GM19324 (cell line): Measurements from ENCODE around the gene MAP3K3.
"Not testable (repeated sequence)": the region's sequence is repeated elsewhere in the genome, so short reads cannot be mapped to it uniquely, and the experiment has no call there.

Experiments used
- ATAC-seq: cut with Tn5 transposase; IDR thresholded peaks from one replicate; pipeline ENCODE4 v1.9.1; 2021; ENCODE audit warnings: mild to moderate bottlenecking, moderate library complexity; ENCODE audit not compliant: unreplicated experiment, low FRiP score

The MAP3K3 gene

DNA sequence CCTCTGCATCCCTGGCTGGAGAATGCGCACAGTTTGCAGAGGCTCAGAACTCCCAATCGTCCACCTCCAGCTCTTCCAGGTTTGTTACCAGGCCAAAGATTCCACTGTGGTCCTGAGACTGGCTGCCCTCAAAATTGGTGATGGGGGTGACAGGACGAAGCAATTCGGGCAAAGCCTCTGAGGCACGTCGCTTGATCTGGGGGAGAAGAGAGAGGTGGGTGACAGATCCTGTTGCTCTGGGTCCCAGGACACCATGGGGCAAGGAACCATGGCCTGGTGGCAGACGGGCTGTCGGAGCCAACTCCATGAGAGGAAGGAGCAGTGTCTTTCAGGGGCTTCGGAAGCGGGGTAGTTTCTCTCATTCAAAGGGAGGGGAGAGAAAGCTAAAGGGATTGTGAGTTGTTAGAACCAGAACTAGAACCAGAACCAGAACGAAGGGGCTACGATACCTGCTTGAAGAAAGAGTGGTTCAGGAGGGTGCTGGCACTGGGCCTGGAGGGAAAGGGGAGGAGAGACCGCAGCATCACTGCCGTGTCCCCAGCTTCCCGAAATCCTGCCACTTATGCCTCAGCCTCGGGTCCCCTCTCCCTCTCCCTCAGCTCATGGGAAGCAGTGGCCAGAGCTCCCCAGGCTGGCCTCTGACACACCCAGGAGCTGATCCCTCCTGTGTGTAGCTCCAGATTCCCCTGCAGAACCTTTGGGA, 81.5 kb downstream of the MAP3K3 start:
- ATAC-seq = no peak

DNA sequence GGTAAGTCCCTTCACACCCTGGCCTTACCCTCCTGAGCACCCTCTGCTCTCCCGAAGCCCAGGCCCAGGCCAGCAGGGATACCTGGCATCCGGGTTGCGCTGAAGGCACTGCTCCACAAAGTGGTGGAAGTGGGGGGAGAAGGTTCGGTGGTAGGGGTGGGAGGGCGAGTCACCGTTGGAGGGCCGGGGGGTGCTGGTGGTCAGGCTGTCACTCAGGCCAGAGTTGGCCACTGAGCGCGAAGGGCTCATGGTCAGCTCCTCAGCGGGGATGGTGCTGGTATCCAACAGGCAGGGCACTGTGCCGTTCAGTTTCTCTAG, 82.0 kb downstream of the MAP3K3 start:
- ATAC-seq = no peak

DNA sequence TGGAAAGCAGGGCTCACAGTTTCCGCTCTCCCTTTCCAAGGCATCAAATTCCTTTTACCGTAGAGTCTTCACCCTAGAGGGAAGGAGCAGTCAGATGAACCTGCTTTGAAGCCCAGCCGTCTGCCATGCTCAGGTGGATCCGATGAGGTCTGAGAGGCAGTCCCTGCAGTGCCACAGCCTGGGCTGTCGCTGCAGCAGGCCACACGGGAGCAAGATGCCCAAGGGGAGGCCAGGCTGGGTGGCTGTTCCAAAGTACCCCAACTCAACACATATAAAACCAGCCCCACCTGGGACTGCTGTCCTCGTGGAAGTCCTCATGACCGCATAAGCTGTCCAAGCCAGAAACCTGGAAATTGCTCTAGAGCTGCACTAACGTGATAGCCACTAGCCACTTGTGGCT, 82.6 kb downstream of the MAP3K3 start:
- no peak for ATAC-seq

DNA sequence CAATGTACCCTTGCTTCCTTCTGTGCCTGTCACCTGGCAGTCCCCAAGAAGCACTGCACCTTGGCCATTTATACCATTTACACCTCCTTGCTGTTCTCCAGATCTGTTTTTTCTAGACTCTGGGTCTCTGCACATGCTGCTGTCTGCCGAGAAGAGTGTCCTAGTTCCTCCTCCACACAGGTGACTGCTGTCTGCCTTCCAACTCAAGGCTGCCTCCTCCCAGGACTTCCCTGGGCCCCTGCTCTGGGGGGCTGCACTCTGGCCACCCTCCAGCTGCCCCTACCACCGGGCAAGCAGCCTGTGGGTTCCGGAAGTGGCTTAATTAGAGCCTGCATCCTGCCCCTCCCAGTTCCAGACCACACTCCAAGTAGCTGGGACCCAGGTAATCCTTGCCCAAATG, 83.4 kb downstream of the MAP3K3 start:
- ATAC-seq = no peak

DNA sequence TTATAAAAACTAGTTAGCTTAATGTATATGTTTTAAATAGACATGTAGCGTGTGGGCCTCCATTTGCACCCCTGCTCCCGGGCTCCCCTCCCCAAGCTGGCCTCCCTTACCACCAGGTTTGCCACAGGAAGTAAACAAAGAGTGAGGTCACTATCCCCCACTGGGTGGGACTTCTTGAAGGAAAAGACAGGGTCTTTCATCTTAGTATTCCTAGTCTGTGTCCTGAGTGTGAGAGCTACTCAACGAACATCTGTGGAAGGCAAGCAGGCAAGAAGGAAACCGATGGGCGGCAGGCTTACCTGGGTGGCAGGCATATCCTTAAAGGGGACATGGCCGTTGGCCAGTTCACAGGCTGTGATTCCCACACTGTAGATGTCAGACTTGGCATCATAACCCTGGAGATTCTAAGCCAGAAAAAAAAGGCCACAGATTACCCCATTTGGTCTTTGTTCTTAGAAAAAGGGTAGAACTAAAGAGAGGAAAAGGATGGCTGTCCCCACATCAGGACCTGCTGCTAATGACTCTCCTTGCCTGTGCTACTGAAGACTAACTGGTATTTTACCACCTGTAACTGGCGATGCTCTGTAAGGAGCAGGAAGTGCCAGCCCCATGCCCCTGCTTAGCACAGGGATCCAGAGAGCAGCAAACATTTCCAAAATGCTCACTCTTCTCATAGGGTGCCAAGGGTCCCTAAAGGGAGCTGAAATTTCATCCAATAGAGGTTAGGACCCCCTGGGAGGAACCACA, 84.3 kb downstream of the MAP3K3 start:
- ATAC-seq = no peak

DNA sequence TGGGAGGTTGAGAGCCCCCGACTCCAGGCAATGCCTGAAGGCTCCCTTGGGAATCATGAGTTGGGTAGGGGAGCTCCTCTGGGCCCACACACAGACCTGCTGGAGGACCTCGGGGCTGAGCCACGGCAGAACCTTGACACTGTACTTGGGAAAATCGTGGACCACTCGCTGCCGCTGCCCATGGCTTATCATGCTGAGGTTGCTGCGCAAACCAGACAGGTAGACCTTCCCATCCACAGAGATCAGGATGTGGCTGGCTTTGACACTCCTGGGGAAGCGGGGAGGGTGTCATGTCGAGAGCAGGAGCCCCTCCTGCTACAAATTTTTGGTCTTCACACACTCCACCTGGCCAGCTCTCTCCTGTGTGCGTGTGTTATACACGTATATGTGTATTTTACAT, 84.9 kb downstream of the MAP3K3 start:
- ATAC-seq = no peak

DNA sequence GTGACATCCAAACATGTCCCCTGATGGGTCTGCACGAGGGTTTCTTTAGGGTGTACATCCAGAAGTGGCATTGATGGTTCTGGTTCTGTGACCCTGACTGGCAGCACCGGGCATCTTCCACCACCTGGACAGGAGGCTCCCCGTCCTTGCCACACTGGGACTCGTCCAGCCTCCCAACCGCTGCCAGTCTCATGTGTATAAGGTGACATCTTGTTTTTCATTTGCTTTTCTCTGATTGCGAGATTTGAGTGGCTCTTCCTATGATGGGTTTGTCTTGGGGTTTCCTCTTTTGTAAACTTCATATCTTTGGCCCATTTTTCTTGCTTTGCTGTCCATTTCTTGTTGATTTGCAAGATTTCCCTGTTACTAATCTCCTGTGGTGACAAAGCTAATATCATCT, 86.9 kb downstream of the MAP3K3 start:
- ATAC-seq = no peak

DNA sequence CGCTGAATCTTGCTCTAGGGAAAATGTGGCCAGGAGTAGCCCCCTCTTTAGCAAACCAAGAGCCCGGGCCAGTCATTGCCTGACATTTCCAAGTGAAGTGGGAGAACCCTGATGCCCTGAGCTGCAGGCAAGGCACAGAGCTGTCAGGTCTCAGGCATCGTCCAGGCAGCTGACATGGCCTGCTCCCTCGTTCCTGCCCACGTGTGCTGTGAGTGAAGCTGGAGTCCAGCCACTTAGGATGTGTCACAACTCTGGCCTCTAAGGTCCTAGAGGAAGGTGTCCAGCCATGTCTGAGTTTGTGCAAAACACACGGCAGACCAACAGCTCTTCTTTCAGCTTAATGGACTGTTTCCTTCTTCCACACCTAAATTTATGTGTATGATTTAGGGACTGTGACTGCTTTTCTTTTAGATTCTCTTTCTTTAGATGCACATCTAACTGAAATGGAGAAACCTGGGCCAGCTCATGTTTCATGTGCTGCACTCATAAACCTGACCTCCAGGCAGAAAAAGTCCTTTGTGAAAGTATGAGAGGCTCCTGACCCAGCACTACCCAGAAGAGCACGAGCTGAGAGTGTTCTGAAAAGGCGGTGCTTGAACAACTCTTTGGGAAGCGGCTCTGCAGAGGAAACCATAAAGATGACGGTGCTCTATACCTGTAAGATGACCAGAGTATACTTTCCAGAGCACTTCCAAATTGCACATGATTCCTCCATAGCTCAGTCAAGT, 92.5 kb downstream of the MAP3K3 start:
- no peak for ATAC-seq

DNA sequence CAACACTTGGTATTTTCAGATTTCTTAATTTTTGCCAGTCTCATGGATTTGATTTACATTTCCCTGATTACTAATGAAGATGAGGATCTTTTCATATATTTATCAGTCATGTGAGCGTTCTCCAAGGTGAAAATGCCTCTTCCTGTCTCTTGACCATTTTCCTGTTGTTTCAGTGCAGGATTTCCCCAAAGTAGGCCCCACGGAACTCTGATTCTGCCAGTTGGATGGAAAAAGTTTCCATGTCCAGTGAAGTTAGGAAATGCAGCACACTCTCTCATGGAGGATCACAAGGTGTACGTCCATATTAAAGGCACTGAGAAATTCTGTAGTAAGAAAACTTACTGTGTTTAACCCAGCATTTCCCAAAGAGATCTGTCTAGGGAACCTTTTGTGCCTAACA, 94.2 kb downstream of the MAP3K3 start:
- no peak for ATAC-seq

DNA sequence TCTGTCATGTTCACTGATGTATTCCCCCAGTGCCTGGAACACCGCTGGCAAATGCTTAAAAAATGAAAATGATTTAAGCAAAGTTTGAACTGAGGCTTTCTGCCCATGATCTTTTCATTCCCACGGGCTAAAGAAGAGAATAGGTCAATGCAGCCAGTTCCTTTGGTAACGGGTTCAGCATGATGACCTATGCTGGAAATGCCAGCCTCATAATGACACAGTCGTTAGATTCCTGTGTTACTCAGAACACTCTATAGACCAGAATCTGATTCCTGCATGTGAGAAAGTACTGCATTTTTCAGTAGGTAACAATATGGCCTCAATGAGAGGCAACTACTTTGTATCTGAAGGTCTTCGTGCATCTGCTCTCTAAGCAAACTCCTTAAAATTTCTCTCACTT, 96.8 kb downstream of the MAP3K3 start:
- ATAC-seq = no peak

DNA sequence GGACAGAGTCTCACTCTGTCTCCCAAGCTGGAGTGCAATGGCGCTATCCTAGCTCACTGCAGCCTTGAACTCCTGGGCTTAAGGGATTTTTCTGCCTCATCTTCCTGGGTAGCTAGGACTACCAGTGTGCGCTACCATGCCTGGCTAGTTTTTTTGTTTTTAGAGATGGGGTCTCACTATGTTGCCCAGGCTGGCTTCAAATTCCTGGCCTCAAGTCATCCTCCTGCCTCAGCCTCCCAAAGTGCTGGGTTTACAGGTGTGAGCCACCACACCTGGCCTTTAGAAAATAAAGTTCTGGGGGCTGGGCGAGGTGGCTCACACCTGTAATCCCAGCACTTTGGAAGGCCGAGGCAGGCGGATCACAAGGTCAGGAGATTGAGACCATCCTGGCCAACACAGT, 98.0 kb downstream of the MAP3K3 start:
- not testable (repeated sequence) for ATAC-seq

DNA sequence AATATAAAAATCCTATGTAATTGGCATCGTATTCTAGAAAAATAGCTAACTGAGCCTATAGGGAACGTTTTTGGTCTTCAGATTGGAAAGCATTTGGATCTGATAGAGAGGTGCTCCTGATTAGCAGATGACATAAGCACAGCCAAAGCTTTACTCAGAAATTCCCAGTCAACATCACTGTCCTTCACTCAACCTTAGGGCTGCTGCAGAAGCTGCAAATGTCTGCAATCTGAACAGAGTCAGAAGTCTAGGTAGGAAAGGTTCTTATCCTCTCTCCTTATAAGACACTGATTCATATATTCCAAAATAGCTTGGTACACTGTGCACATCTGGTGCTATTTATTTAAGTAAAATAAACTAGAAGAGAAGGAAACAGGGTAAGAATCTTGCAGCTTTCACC, 100.2 kb downstream of the MAP3K3 start:
- no peak for ATAC-seq

DNA sequence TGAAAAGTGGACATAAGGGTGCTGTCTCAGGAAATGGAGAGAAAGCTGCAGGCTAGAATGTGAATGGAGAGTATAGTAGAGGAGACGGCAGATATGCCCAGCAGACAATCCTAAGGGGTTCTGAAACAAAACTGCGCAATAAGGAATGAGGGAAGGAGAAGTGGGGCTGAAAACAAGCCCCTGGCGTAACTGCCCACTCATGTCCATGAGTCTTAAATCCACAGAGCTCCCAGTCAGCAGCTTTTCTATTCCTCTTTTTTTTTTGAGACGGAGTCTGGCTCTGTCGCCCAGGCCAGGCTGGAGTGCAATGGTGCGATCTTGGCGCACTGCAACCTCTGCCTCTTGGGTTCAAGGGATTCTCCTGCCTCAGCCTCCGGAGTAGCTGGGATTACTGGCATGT, 113.5 kb downstream of the MAP3K3 start:
- no peak for ATAC-seq

DNA sequence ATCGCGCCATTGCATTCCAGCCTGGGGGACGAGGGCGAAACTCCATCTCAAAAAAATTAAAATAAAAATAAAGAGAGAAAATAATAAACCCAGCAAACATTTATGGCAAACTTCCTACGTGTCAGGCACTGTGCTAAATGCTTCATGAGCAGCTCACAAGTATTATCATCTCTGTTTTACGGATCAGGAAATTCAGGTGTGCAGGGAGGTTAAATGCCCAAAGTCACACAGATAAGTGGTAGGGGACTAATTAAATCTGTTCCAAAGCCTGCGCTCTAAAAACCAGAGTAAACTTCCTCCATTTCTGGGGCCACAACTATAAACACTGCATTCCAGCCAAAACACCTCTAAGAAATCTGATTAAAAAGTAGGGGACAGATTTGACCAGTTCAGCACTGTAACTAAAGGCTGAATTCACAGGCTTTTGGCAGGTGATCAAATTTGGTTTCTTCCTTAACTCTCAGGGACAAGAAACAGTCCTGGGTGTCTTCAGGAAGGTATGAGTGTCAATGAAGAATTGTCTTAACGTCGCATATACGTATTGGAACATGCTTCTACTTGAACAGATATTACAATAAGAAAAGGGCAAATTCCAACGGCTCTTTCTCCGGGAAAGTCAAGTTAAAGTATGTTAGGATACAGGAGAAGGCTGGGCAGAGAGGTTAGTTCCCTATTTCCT, 118.4 kb downstream of the MAP3K3 start:
- no peak for ATAC-seq

DNA sequence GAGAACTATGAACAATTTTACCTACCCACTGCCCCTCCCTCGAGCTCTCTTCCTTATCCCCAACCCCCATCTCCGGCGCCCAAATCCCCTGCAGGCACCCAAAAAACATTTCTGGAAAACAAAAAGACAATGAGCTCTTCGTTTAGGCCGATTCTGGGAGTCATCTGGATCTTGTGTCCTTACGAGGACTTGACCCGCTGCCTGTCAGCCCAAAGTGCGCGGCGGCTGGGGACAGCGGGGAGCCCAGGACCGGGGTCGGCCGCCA, 118.9 kb downstream of the MAP3K3 start:
- peak; percentile 22 for ATAC-seq

DNA sequence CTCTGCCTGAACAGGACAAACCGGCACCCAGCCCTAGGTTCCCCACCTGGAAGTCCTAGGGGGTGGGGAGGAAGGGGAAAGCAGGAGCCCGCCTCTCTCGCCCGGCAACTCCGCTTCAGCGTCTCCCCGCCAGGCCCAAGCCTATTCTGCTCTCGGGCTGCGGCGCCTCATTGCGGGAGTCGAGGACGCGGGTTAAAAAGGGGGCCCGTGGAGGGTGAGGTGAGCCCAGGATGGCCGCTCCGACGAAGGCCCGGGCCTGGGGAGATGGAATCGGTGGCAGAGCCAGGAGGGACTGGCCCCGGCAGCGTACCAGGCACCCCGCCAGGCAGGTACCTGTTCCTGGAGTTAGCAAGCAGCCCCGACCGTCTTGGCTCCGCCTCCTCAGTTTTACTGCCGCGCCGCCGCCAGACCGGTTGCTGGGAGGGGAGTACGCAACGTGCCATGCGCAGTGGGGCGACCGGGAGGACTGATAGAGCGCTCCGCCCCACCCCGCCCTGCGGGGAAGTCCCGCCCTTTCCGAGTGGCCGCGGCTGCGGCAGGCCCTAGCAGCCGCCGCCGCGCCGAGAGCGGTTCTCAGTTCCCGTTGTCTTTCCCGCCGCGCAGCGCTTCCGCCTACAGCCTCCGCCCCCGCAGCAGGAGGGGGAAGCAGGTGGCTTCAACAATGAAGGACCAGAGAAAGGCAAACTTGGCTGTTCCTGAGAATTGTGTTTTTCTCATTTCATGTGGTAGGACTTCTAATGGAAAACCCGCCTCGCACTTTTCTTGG, 119.4 kb downstream of the MAP3K3 start, which contains the start of gene STRADA:
Gene STRADA, minus strand, starts transcription at position 392 of the 766 bp plus-strand sequence. CDS start 13,430 bp downstream, outside the sequence.
- ATAC-seq = peak; percentile 95
